GM12872 (cell line): ENCODE data around the gene KIF5C.

Experiments
- TF ChIP-seq, protein P1 (sequence below): IDR thresholded peaks from 3 replicates; pipeline ENCODE4 v1.5.1; 2011; ENCODE audit warnings: low read depth, mild to moderate bottlenecking, low read length, moderate library complexity; ENCODE audit not compliant: insufficient read depth

The KIF5C gene

DNA sequence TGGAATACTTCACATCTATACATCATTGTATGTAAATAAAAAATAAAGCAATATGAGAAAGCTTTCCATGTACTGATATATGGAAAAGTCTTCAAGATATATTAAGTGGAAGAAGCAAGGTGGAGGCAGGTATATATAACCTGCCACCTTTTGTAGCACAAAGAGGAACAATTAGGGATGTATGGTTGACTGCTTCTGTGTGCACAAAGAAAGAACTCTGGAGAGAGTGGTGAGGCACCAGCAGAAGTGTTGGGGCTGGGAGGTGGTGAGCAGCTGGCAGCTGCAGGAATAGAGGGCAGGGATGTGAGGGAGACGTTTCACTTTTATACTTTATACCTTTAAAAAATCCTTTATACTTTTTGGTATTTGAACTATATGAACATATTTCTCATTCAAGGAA is 26.1 kb downstream of the KIF5C start:
- TF ChIP-seq, protein P1, sequence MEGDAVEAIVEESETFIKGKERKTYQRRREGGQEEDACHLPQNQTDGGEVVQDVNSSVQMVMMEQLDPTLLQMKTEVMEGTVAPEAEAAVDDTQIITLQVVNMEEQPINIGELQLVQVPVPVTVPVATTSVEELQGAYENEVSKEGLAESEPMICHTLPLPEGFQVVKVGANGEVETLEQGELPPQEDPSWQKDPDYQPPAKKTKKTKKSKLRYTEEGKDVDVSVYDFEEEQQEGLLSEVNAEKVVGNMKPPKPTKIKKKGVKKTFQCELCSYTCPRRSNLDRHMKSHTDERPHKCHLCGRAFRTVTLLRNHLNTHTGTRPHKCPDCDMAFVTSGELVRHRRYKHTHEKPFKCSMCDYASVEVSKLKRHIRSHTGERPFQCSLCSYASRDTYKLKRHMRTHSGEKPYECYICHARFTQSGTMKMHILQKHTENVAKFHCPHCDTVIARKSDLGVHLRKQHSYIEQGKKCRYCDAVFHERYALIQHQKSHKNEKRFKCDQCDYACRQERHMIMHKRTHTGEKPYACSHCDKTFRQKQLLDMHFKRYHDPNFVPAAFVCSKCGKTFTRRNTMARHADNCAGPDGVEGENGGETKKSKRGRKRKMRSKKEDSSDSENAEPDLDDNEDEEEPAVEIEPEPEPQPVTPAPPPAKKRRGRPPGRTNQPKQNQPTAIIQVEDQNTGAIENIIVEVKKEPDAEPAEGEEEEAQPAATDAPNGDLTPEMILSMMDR: no peak

DNA sequence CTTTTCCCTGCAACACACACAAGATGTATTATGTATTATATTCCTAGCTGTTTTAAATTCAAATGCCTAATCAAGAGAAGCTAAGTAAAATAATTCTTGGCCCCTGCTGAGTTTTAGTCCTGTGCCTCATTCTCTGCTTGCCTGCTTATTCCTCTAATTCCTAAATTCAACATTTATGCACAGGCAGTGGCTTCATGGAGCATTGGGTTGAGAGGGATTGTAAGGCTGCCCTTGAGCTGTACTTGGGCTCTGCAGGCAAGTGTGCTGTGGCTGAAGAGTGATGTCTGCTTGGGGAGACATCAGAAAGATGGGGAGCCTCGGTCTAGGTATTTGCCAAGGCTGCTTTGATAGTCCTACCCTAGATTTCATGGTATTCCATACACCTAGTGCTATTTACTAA is 27.8 kb downstream of the KIF5C start:
- TF ChIP-seq, protein P1: no peak

DNA sequence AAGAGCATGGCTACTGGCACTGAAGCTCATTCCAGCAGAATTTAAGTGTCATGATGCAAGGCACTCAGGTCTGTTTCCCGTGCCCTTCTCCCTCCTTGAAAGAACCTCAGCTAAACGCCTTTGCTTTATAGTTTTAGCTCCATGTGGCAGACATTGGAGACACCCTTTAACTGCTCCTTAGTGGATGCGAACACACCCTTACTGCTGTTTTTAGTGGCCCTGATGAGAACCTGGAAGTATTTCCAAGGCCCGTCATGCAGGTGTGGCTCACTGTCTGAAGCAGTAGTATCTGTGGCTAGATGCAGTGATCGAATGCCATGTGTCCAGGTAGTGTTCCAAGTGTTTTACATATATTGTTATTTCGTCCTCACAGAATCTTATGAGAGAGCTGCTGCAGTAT is 28.3 kb downstream of the KIF5C start:
- TF ChIP-seq, protein P1: no peak

DNA sequence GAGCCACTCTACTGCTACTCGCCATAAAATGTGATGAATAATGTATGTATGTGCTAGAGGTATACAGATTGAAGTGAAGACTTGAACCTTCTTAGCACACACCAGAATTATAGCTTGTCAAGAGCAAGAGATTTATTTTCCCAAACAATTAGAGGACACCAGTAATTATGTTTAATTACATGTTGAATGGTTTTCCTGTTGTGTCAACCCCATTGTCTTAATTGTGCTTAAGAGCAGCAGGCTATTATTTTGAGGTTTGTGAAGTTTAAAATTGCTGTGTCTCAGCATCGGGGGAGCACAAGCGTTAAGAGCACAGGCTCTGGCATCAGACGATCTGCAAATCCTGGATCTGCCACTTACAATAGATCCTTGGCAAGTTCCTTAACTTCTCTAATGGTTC is 29.0 kb downstream of the KIF5C start:
- TF ChIP-seq, protein P1: no peak

DNA sequence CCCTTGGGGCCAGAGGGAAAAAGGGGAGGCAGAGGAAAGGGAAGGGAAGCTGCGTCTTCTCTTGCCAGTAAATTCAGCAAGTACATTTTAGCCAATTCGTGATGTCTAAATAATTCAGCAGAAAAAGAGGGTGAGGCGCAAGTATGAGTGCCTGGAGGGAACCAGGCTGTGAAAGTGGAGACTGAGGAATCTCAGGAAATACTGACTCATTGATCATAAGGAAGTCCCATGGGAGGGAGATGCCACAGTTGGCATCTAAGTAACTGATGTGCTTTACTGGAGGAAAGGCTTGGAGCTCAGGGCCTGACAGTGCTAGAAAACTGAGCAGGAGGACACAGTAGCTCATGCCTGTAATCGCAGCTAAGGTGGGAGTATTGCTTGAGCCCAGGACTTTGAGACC is 31.1 kb downstream of the KIF5C start:
- TF ChIP-seq, protein P1: no peak

DNA sequence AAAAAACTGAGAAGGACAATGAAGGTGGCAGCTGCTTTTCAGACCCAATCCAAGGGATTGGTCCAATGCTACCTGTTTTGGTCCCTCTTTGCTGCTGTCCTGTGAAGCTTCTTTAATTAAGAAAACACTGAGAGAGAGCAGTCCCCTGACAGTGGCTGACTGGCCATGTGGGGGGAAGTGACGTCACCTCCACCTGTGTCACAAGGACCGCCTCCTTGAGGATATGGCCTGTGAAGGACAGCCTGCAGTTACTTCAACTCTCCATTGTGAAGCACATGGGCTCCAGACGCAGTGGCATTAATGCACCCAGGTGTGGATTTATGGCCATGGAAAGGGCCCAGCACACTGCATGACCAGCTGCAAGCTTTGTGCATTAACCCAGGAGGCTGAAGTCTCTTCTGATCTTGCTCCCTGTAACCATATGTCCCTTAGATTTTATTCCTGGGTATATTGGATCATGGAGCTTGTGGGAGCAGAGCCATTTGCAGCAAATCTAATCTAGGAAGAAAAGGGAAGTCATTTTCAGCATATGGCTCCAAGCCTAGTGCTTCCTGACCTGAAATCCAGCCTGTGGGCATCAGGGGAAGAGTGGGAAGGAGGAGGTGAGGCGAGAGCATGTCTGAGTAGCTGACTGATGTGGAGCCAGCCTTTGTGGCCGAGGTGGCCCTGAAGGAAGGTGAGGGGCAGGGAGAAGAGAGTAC is 32.2 kb downstream of the KIF5C start:
- TF ChIP-seq, protein P1: no peak

DNA sequence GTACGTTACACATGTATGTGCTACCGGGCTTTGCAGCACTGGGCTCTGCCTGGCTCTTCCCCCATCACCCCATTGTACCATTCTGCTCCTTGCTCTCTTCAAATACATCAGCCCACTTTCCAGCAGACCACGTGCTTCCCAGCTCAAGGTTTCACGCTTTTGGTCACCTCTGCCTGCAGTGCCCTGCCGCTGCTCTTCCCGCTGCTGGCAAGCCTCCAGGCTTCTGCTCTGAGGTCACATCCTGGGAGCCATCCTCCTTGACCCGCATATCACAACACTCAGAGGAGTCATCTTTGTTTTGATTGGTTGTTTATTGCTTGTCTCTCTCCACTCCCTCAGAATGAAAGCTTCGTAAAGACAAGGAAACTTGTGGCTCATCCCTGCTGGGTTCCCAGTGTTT is 34.1 kb downstream of the KIF5C start:
- TF ChIP-seq, protein P1: no peak
